WTC11 (cell line): ENCODE measurements around the gene DHDDS. TPM values are rescaled to one million over a fixed set of nuclear protein-coding genes. Genes with fewer than 3 reads are reported as not detected.

Source experiments
- ATAC-seq: fragments of 200-7000 bp; cut with Tn5 transposase; 2 replicates; pipeline ENCODE4 v1.10.0; 2021; ENCODE audit warnings: mild to moderate bottlenecking, moderate library complexity
- CTCF ChIA-PET: fragments of 300-600 bp; sonication (Branson Sonifier 250); formaldehyde crosslinking; loops from one replicate; lab custom pipeline; 2021; ENCODE audit warnings: antibody characterized with exemption; lab: Charles Lee
- POLR2A ChIA-PET: fragments of 350-600 bp; sonication (Branson Sonifier 250); formaldehyde crosslinking; loops from one replicate; lab custom pipeline; 2021; ENCODE audit warnings: antibody characterized with exemption; lab: Charles Lee
- DNase-seq: peaks from one replicate; pipeline ENCODE4 v3.0.0; 2021; ENCODE audit warnings: low spot score
- H3K27ac Mint-ChIP-seq: 2 replicates; pipeline ENCODE4 v1.8.0; 2021; ENCODE audit warnings: mixed read lengths
- H3K27me3 Mint-ChIP-seq: 2 replicates; pipeline ENCODE4 v1.8.0; 2021; ENCODE audit warnings: low read depth, mild to moderate bottlenecking, moderate library complexity, mixed read lengths
- H3K36me3 Mint-ChIP-seq: 2 replicates; pipeline ENCODE4 v1.8.0; 2021; ENCODE audit warnings: mixed read lengths
- H3K4me1 Mint-ChIP-seq: 2 replicates; pipeline ENCODE4 v1.8.0; 2022; ENCODE audit warnings: mixed read lengths
- H3K4me3 Mint-ChIP-seq: 2 replicates; pipeline ENCODE4 v1.8.0; 2021; ENCODE audit warnings: mild to moderate bottlenecking, moderate library complexity, mixed read lengths
- H3K9me3 Mint-ChIP-seq: 2 replicates; pipeline ENCODE4 v1.8.0; 2021; ENCODE audit warnings: mixed read lengths
- EMX1 ChIP-seq: fragments of 250-450 bp; sonication (Bioruptor Pico); IDR thresholded peaks from 2 replicates; pipeline ENCODE4 v1.8.0; 2021; ENCODE audit warnings: mild to moderate bottlenecking
- FOXK1 ChIP-seq: sonication (generic); formaldehyde crosslinking; IDR thresholded peaks from 2 replicates; pipeline ENCODE4 v1.8.0; 2022; ENCODE audit warnings: mild to moderate bottlenecking, moderate library complexity, missing genetic modification reagents
- GRHL2 ChIP-seq: fragments of 250-450 bp; sonication (Bioruptor Pico); IDR thresholded peaks from 2 replicates; pipeline ENCODE4 v1.8.0; 2022; ENCODE audit warnings: mild to moderate bottlenecking, moderate library complexity; ENCODE audit not compliant: insufficient replicate concordance, severe bottlenecking
- NFE2L1 ChIP-seq: sonication (generic); formaldehyde crosslinking; IDR thresholded peaks from 2 replicates; pipeline ENCODE4 v1.8.1; 2023; ENCODE audit warnings: missing genetic modification reagents
- NR1H2 ChIP-seq: sonication (generic); formaldehyde crosslinking; IDR thresholded peaks from 2 replicates; pipeline ENCODE4 v1.9.0; 2021; ENCODE audit warnings: mild to moderate bottlenecking, moderate library complexity, missing genetic modification reagents
- SMAD3 ChIP-seq: sonication (generic); formaldehyde crosslinking; IDR thresholded peaks from 2 replicates; pipeline ENCODE4 v1.8.0; 2022; ENCODE audit warnings: missing genetic modification reagents, mild to moderate bottlenecking, borderline replicate concordance
- TCF7 ChIP-seq: sonication (generic); formaldehyde crosslinking; IDR thresholded peaks from 2 replicates; pipeline ENCODE4 v1.8.0; 2022; ENCODE audit warnings: mild to moderate bottlenecking, low read depth, missing genetic modification reagents, moderate library complexity
- TEAD4 ChIP-seq: sonication (generic); formaldehyde crosslinking; IDR thresholded peaks from 2 replicates; pipeline ENCODE4 v1.8.0; 2022; ENCODE audit warnings: mild to moderate bottlenecking, missing genetic modification reagents
- ZNF121 ChIP-seq: sonication (generic); formaldehyde crosslinking; IDR thresholded peaks from 2 replicates; pipeline ENCODE4 v1.8.0; 2023; ENCODE audit warnings: missing genetic modification reagents
- ZNF232 ChIP-seq: sonication (generic); formaldehyde crosslinking; IDR thresholded peaks from 2 replicates; pipeline ENCODE4 v1.8.0; 2022; ENCODE audit warnings: mild to moderate bottlenecking, missing genetic modification reagents
- ZNF263 ChIP-seq: sonication (generic); formaldehyde crosslinking; IDR thresholded peaks from 2 replicates; pipeline ENCODE4 v1.8.1; 2022; ENCODE audit warnings: low read depth, mild to moderate bottlenecking, moderate library complexity, missing genetic modification reagents
- ZNF317 ChIP-seq: sonication (generic); formaldehyde crosslinking; IDR thresholded peaks from 2 replicates; pipeline ENCODE4 v1.8.1; 2023; ENCODE audit warnings: low read depth, mild to moderate bottlenecking, moderate library complexity, missing genetic modification reagents, borderline replicate concordance
- ZNF396 ChIP-seq: fragments of 250-450 bp; sonication (Bioruptor Pico); IDR thresholded peaks from 2 replicates; pipeline ENCODE4 v1.8.0; 2021; ENCODE audit warnings: mild to moderate bottlenecking, moderate library complexity, borderline replicate concordance
- ZNF423 ChIP-seq: fragments of 250-450 bp; sonication (Bioruptor Pico); IDR thresholded peaks from 2 replicates; pipeline ENCODE4 v2.1.2; 2022; ENCODE audit warnings: mild to moderate bottlenecking, moderate library complexity
- total RNA-seq: library from RNA; stranded (reverse); gene quantifications from 3 replicates; pipeline ENCODE4 v1.2.3, GENCODE V29; 2021
- TF ChIP-seq, protein P1 (sequence below): sonication (generic); formaldehyde crosslinking; IDR thresholded peaks from 2 replicates; pipeline ENCODE4 v1.8.0; 2022; ENCODE audit warnings: mild to moderate bottlenecking, missing genetic modification reagents
- TF ChIP-seq, protein P2 (sequence below): sonication (generic); formaldehyde crosslinking; IDR thresholded peaks from 2 replicates; pipeline ENCODE4 v1.8.0; 2023; ENCODE audit warnings: missing genetic modification reagents
- TF ChIP-seq, protein P3 (sequence below): fragments of 250-450 bp; sonication (Bioruptor Pico); IDR thresholded peaks from 2 replicates; pipeline ENCODE4 v2.1.2; 2022; ENCODE audit warnings: mild to moderate bottlenecking, moderate library complexity
- TF ChIP-seq, protein P4 (sequence below): sonication (generic); formaldehyde crosslinking; IDR thresholded peaks from 2 replicates; pipeline ENCODE4 v1.8.1; 2023; ENCODE audit warnings: mild to moderate bottlenecking, moderate library complexity, missing genetic modification reagents
- TF ChIP-seq, protein P5 (sequence below): fragments of 250-450 bp; sonication (Bioruptor Pico); IDR thresholded peaks from 2 replicates; pipeline ENCODE4 v1.9.0; 2021; ENCODE audit warnings: mild to moderate bottlenecking

The DHDDS gene
- total RNA-seq, 1 experiment from 2014 or later = 55.4 TPM

DNA sequence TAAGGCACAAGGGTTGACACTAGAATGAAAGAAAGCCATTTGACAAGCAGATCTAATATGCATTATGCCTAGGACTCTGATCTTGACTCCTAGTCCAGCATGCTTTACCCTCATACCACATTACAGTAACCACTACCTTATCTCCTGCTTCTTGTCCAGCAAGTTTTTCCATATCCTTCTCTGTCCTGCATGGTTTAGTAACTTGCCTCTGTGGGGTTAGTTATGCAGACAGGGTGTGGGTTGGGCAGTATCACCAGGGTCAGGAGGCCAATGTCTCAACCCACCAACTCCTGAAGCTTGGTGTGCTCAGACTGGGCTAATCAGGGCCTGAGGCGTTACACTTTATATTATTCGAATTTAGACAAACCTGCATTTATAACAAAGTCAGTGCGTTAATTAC, 18.8 kb downstream of the DHDDS start:
- POLR2A ChIA-PET = no interaction called here
- H3K9me3 Mint-ChIP-seq = no peaks in the 10 kb centered on the region
- ATAC-seq = no peak

DNA sequence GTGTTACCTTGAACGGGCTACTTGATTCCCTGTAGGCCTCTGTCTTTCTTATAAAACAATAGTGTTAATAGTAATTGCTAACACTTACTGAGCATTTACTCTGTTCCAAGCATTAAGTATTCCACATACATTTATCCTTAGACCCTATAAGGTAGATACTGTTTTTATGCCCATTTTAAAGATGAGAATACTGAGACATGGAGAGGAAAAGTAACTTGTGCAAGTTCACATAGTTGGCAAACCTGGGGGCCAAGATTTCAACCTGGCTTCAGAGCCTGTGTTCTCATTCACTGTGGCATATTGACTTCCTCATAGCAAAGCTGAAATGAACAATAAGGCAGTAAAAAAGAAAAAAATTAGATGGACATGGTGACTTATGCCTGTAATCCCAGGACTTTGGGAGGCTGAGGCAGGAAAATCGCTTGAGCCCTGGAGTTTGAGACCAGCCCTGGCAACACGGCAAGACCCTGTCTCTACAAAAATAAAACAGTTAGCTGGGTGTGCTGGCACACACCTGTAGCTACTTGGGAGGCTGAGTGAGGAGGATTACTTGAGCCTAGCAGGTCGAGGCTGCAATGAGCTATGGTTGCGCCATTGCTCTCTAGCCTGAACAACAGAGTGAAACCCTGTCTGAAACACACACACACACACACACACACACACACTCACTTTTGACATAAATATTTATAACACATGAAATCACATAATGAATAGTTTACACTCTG, 20.5 kb downstream of the DHDDS start:
- ChIA-PET POLR2A (no interaction called here), CTCF (no interaction called here)
- TF ChIP-seq NFE2L1 = no peak
- Mint-ChIP-seq H3K36me3 (peaks cover 39% of the 10 kb centered on the region), H3K4me1 (peaks cover 1% of the 10 kb centered on the region), H3K9me3 (no peaks in the 10 kb centered on the region), H3K27ac (no peak overlapping the region), H3K4me3 (no peak overlapping the region), H3K27me3 (no peaks in the 10 kb centered on the region)
- ATAC-seq (no peak), DNase-seq (no peak)

More for the DNA sequence above, 18.8 kb downstream of the DHDDS start:
- H3K27ac Mint-ChIP-seq = no peak overlapping the region
- peaks cover 44% of the 10 kb centered on the region for H3K36me3 Mint-ChIP-seq
- H3K27me3 Mint-ChIP-seq = no peaks in the 10 kb centered on the region
- TF ChIP-seq SMAD3 (no peak), ZNF317 (CRISPR knock-in tag) (no peak), TCF7 (CRISPR knock-in tag) (no peak), ZNF263 (CRISPR knock-in tag) (no peak), NR1H2 (no peak), ZNF423 (CRISPR knock-in tag) (no peak), ZNF121 (CRISPR knock-in tag) (no peak), EMX1 (CRISPR knock-in tag) (no peak), GRHL2 (no peak), FOXK1 (CRISPR knock-in tag) (no peak), ZNF232 (CRISPR knock-in tag) (no peak), TEAD4 (CRISPR knock-in tag) (no peak), ZNF396 (CRISPR knock-in tag) (no peak)
- TF ChIP-seq, protein P1, sequence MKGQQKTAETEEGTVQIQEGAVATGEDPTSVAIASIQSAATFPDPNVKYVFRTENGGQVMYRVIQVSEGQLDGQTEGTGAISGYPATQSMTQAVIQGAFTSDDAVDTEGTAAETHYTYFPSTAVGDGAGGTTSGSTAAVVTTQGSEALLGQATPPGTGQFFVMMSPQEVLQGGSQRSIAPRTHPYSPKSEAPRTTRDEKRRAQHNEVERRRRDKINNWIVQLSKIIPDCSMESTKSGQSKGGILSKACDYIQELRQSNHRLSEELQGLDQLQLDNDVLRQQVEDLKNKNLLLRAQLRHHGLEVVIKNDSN (CRISPR knock-in tag) = no peak
- TF ChIP-seq, protein P2, sequence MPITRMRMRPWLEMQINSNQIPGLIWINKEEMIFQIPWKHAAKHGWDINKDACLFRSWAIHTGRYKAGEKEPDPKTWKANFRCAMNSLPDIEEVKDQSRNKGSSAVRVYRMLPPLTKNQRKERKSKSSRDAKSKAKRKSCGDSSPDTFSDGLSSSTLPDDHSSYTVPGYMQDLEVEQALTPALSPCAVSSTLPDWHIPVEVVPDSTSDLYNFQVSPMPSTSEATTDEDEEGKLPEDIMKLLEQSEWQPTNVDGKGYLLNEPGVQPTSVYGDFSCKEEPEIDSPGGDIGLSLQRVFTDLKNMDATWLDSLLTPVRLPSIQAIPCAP (CRISPR knock-in tag) = no peak
- TF ChIP-seq, protein P3, sequence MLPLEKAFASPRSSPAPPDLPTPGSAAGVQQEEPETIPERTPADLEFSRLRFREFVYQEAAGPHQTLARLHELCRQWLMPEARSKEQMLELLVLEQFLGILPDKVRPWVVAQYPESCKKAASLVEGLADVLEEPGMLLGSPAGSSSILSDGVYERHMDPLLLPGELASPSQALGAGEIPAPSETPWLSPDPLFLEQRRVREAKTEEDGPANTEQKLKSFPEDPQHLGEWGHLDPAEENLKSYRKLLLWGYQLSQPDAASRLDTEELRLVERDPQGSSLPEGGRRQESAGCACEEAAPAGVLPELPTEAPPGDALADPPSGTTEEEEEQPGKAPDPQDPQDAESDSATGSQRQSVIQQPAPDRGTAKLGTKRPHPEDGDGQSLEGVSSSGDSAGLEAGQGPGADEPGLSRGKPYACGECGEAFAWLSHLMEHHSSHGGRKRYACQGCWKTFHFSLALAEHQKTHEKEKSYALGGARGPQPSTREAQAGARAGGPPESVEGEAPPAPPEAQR (CRISPR knock-in tag) = no peak
- TF ChIP-seq, protein P4, sequence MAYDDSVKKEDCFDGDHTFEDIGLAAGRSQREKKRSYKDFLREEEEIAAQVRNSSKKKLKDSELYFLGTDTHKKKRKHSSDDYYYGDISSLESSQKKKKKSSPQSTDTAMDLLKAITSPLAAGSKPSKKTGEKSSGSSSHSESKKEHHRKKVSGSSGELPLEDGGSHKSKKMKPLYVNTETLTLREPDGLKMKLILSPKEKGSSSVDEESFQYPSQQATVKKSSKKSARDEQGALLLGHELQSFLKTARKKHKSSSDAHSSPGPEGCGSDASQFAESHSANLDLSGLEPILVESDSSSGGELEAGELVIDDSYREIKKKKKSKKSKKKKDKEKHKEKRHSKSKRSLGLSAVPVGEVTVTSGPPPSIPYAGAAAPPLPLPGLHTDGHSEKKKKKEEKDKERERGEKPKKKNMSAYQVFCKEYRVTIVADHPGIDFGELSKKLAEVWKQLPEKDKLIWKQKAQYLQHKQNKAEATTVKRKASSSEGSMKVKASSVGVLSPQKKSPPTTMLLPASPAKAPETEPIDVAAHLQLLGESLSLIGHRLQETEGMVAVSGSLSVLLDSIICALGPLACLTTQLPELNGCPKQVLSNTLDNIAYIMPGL (CRISPR knock-in tag) = no peak
- TF ChIP-seq, protein P5, sequence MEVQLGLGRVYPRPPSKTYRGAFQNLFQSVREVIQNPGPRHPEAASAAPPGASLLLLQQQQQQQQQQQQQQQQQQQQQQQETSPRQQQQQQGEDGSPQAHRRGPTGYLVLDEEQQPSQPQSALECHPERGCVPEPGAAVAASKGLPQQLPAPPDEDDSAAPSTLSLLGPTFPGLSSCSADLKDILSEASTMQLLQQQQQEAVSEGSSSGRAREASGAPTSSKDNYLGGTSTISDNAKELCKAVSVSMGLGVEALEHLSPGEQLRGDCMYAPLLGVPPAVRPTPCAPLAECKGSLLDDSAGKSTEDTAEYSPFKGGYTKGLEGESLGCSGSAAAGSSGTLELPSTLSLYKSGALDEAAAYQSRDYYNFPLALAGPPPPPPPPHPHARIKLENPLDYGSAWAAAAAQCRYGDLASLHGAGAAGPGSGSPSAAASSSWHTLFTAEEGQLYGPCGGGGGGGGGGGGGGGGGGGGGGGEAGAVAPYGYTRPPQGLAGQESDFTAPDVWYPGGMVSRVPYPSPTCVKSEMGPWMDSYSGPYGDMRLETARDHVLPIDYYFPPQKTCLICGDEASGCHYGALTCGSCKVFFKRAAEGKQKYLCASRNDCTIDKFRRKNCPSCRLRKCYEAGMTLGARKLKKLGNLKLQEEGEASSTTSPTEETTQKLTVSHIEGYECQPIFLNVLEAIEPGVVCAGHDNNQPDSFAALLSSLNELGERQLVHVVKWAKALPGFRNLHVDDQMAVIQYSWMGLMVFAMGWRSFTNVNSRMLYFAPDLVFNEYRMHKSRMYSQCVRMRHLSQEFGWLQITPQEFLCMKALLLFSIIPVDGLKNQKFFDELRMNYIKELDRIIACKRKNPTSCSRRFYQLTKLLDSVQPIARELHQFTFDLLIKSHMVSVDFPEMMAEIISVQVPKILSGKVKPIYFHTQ = no peak
- DNase-seq = no peak
- CTCF ChIA-PET = no interaction called here
- peaks cover 5% of the 10 kb centered on the region for H3K4me1 Mint-ChIP-seq
- H3K4me3 Mint-ChIP-seq = no peak overlapping the region
